Activated CD4-positive, alpha-beta memory T cell treated with anti-CD3 and anti-CD28 coated beads, Interleukin-2, amount 10 ng/mL, durations not matched to agents 7 days and 5 days (primary cell): ENCODE data around the gene KLK4. TPM values are rescaled to one million over a fixed set of nuclear protein-coding genes. Genes with fewer than 3 reads are reported as not detected.
A peak's percentile ranks its signal among the peaks of the same experiment; 100 is the strongest.

Source experiments
- CTCF ChIA-PET: fragments of 350-600 bp; sonication (Branson Sonifier 250); formaldehyde crosslinking; loops from one replicate; lab custom pipeline; 2021; ENCODE audit warnings: antibody characterized with exemption, inconsistent platforms; lab: Charles Lee
- POLR2A ChIA-PET: fragments of 350-600 bp; sonication (Branson Sonifier 250); formaldehyde crosslinking; loops from one replicate; lab custom pipeline; 2021; ENCODE audit warnings: antibody characterized with exemption; lab: Charles Lee
- DNase-seq: peaks from one replicate; pipeline ENCODE4 v3.0.0-alpha.2; 2020
- H3K27ac Mint-ChIP-seq: one replicate; pipeline ENCODE4 v1.8.0; 2021; ENCODE audit warnings: mild to moderate bottlenecking, mixed read lengths
- H3K27me3 Mint-ChIP-seq: one replicate; pipeline ENCODE4 v1.8.0; 2021; ENCODE audit warnings: mixed read lengths
- H3K36me3 Mint-ChIP-seq: one replicate; pipeline ENCODE4 v1.8.0; 2021; ENCODE audit warnings: low read depth, mixed read lengths
- H3K4me1 Mint-ChIP-seq: one replicate; pipeline ENCODE4 v1.8.0; 2021; ENCODE audit warnings: mixed read lengths
- H3K4me3 Mint-ChIP-seq: one replicate; pipeline ENCODE4 v1.8.0; 2021; ENCODE audit warnings: mild to moderate bottlenecking, mixed read lengths
- H3K9me3 Mint-ChIP-seq: one replicate; pipeline ENCODE4 v1.8.0; 2021; ENCODE audit warnings: mixed read lengths
- total RNA-seq, 2 experiments: library from RNA; stranded (reverse); gene quantifications; one replicate each; pipeline ENCODE4 v1.2.3, GENCODE V29; 2021

The KLK4 gene
- total RNA-seq, 2 experiments from 2014 or later = not detected

- CTCF ChIA-PET = no interaction called here
- POLR2A ChIA-PET = interaction anchor here (0.6 kb wide), 1 partner anchor 121 kb away, joined by 3 read pairs; the partner anchor contains the start of gene GPR32
- DNase-seq = no peak
- H3K36me3 Mint-ChIP-seq = no peaks in the 10 kb centered on the region
- no peak overlapping the region for H3K4me3 Mint-ChIP-seq
- peaks cover 4% of the 10 kb centered on the region for H3K27me3 Mint-ChIP-seq
- peaks cover 12% of the 10 kb centered on the region for H3K9me3 Mint-ChIP-seq
- H3K4me1 Mint-ChIP-seq = no peaks in the 10 kb centered on the region
- H3K27ac Mint-ChIP-seq = no peak overlapping the region
Observed at GRCh38 chr19:50890422-50891252, 20.6 kb downstream of the KLK4 start.

GRCh38 chr19:50889638-50890037 is 21.6 kb downstream of the KLK4 start:
- no peak overlapping the region for H3K27ac Mint-ChIP-seq
- CTCF ChIA-PET = no interaction called here
- POLR2A ChIA-PET = no interaction called here
- H3K4me3 Mint-ChIP-seq = no peak overlapping the region
- peaks cover 8% of the 10 kb centered on the region for H3K27me3 Mint-ChIP-seq
- DNase-seq = no peak
- no peaks in the 10 kb centered on the region for H3K4me1 Mint-ChIP-seq
- peaks cover 5% of the 10 kb centered on the region for H3K9me3 Mint-ChIP-seq
- H3K36me3 Mint-ChIP-seq = no peaks in the 10 kb centered on the region

GRCh38 chr19:50882188-50882587 is 29.0 kb downstream of the KLK4 start:
- ChIA-PET CTCF (interaction anchor here (0.9 kb wide), 1 partner anchor 40 kb away, joined by 3 read pairs; no protein-coding TSS in a partner anchor), POLR2A (no interaction called here)
- Mint-ChIP-seq H3K36me3 (no peaks in the 10 kb centered on the region), H3K27ac (no peak overlapping the region), H3K9me3 (no peaks in the 10 kb centered on the region), H3K27me3 (peaks cover 23% of the 10 kb centered on the region), H3K4me3 (no peak overlapping the region), H3K4me1 (no peaks in the 10 kb centered on the region)
- no peak for DNase-seq

DNA sequence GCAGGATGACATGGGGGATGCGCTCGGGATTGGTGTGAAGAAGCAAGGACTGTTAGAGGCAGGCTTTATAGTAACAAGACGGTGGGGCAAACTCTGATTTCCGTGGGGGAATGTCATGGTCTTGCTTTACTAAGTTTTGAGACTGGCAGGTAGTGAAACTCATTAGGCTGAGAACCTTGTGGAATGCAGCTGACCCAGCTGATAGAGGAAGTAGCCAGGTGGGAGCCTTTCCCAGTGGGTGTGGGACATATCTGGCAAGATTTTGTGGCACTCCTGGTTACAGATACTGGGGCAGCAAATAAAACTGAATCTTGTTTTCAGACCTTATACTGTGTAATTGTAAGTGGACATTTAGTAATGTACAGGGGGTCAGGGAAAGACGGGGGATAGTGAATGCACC is 31.0 kb downstream of the KLK4 start:
- CTCF ChIA-PET = no interaction called here
- H3K4me1 Mint-ChIP-seq = no peaks in the 10 kb centered on the region
- POLR2A ChIA-PET = no interaction called here
- peaks cover 20% of the 10 kb centered on the region for H3K27me3 Mint-ChIP-seq
- H3K4me3 Mint-ChIP-seq = no peak overlapping the region
- no peaks in the 10 kb centered on the region for H3K9me3 Mint-ChIP-seq
- H3K36me3 Mint-ChIP-seq = no peaks in the 10 kb centered on the region
- H3K27ac Mint-ChIP-seq = no peak overlapping the region
- no peak for DNase-seq

DNA sequence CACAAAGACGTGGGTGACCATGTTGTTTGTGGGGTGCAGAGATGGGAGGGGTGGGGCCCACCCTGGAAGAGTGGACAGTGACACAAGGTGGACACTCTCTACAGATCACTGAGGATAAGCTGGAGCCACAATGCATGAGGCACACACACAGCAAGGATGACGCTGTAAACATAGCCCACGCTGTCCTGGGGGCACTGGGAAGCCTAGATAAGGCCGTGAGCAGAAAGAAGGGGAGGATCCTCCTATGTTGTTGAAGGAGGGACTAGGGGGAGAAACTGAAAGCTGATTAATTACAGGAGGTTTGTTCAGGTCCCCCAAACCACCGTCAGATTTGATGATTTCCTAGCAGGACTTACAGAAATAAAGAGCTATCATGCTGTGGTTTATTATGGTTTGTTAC is 32.3 kb downstream of the KLK4 start:
- POLR2A ChIA-PET = no interaction called here

GRCh38 chr19:50877338-50877737 is 33.9 kb downstream of the KLK4 start:
- DNase-seq = no peak
- CTCF ChIA-PET = no interaction called here
- Mint-ChIP-seq H3K36me3 (no peaks in the 10 kb centered on the region), H3K4me1 (no peaks in the 10 kb centered on the region), H3K27me3 (peaks cover 18% of the 10 kb centered on the region), H3K27ac (no peak overlapping the region), H3K4me3 (no peak overlapping the region), H3K9me3 (no peaks in the 10 kb centered on the region)
- POLR2A ChIA-PET = no interaction called here

More for the DNA sequence above, 32.3 kb downstream of the KLK4 start:
- no peak for DNase-seq
- CTCF ChIA-PET = no interaction called here
- H3K27ac Mint-ChIP-seq = no peak overlapping the region
- H3K36me3 Mint-ChIP-seq = no peaks in the 10 kb centered on the region
- peaks cover 17% of the 10 kb centered on the region for H3K27me3 Mint-ChIP-seq
- no peaks in the 10 kb centered on the region for H3K4me1 Mint-ChIP-seq
- no peaks in the 10 kb centered on the region for H3K9me3 Mint-ChIP-seq
- H3K4me3 Mint-ChIP-seq = no peak overlapping the region

GRCh38 chr19:50876456-50876855 is 34.7 kb downstream of the KLK4 start:
- CTCF ChIA-PET = no interaction called here
- peaks cover 20% of the 10 kb centered on the region for H3K27me3 Mint-ChIP-seq
- POLR2A ChIA-PET = no interaction called here
- no peaks in the 10 kb centered on the region for H3K9me3 Mint-ChIP-seq
- no peak overlapping the region for H3K27ac Mint-ChIP-seq
- no peak overlapping the region for H3K4me3 Mint-ChIP-seq
- no peaks in the 10 kb centered on the region for H3K4me1 Mint-ChIP-seq
- H3K36me3 Mint-ChIP-seq = no peaks in the 10 kb centered on the region
- no peak for DNase-seq

DNA sequence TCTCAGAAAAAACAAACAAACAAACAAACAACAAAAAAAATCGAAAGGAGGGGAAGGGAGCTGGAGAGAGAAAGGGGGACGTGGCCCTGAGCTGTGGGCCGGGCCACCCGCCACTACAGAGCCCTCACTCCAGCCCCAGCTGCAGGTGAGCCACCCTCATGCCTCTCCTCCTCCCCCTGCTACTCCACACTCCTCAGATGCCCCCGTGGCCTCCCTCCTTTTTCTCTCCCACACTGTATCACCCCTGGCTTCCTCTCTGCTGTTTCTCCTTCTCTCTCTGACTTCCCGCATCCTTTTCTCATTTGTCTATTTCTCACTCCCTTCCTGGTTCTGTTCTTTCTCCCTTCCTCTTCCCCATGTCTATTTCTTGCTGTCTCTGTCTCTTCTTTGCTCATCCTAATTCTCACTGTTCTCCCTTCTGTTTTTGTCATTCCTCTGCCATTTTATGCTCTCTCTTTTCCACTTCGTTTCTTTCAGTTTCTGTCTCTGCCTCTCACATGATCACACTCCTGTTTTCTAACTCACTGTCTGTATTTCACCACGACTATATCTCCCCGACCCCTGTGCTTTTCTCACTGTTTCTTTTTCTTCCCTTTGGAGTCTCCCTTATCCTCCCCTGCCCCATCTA is 35.3 kb downstream of the KLK4 start:
- ChIA-PET CTCF (no interaction called here), POLR2A (no interaction called here)
- H3K36me3 Mint-ChIP-seq = no peaks in the 10 kb centered on the region
- no peaks in the 10 kb centered on the region for H3K4me1 Mint-ChIP-seq
- no peaks in the 10 kb centered on the region for H3K9me3 Mint-ChIP-seq
- H3K27me3 Mint-ChIP-seq = peaks cover 26% of the 10 kb centered on the region
- no peak overlapping the region for H3K4me3 Mint-ChIP-seq
- no peak overlapping the region for H3K27ac Mint-ChIP-seq
- DNase-seq = no peak

GRCh38 chr19:50874211-50874610 is 37.0 kb downstream of the KLK4 start:
- Mint-ChIP-seq H3K9me3 (no peaks in the 10 kb centered on the region), H3K36me3 (no peaks in the 10 kb centered on the region), H3K27me3 (peaks cover 18% of the 10 kb centered on the region), H3K4me1 (no peaks in the 10 kb centered on the region), H3K27ac (no peak overlapping the region), H3K4me3 (no peak overlapping the region)
- ChIA-PET POLR2A (no interaction called here), CTCF (no interaction called here)
- no peak for DNase-seq

DNA sequence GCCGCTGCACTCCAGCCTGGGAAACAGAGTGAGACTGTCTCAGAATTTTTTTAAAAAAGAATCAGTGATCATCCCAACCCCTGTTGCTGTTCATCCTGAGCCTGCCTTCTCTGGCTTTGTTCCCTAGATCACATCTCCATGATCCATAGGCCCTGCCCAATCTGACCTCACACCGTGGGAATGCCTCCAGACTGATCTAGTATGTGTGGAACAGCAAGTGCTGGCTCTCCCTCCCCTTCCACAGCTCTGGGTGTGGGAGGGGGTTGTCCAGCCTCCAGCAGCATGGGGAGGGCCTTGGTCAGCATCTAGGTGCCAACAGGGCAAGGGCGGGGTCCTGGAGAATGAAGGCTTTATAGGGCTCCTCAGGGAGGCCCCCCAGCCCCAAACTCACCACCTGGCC is 38.1 kb downstream of the KLK4 start, which contains the start of gene KLK2:
TSS of gene KLK2 (plus strand) at position 384 of the 400 bp plus-strand sequence. CDS start 35 bp downstream, outside the sequence.
- DNase-seq = no peak
- H3K27ac Mint-ChIP-seq = no peak within 1 kb of the TSS
- no peak within 1 kb of the TSS for H3K4me3 Mint-ChIP-seq
- ChIA-PET CTCF (no interaction called here), POLR2A (no interaction called here)
- H3K9me3 Mint-ChIP-seq = no peaks in the 10 kb centered on the region
- H3K4me1 Mint-ChIP-seq = no peaks in the 10 kb centered on the region
- H3K36me3 Mint-ChIP-seq = no peaks in the 10 kb centered on the region
- H3K27me3 Mint-ChIP-seq = peaks cover 19% of the 10 kb centered on the region

DNA sequence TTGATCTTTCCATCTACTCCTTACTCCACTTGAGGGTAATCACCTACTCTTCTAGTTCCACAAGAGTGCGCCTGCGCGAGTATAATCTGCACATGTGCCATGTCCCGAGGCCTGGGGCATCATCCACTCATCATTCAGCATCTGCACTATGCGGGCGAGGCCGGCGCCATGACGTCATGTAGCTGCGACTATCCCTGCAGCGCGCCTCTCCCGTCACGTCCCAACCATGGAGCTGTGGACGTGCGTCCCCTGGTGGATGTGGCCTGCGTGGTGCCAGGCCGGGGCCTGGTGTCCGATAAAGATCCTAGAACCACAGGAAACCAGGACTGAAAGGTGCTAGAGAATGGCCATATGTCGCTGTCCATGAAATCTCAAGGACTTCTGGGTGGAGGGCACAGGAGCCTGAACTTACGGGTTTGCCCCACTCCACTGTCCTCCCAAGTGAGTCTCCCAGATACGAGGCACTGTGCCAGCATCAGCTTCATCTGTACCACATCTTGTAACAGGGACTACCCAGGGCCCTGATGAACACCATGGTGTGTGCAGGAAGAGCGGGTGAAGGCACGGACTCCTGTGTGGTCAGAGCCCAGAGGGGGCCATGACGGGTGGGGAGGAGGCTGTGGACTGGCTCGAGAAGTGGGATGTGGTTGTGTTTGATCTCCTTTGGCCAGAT is 40.6 kb downstream of the KLK4 start:
- no peak overlapping the region for H3K27ac Mint-ChIP-seq
- peaks cover 26% of the 10 kb centered on the region for H3K27me3 Mint-ChIP-seq
- DNase-seq = peak; percentile 26
- H3K9me3 Mint-ChIP-seq = no peaks in the 10 kb centered on the region
- no peaks in the 10 kb centered on the region for H3K36me3 Mint-ChIP-seq
- CTCF ChIA-PET = no interaction called here
- no peak overlapping the region for H3K4me3 Mint-ChIP-seq
- POLR2A ChIA-PET = no interaction called here
- no peaks in the 10 kb centered on the region for H3K4me1 Mint-ChIP-seq

GRCh38 chr19:50869479-50869878 is 41.7 kb downstream of the KLK4 start:
- H3K4me3 Mint-ChIP-seq = no peak overlapping the region
- no peaks in the 10 kb centered on the region for H3K36me3 Mint-ChIP-seq
- H3K9me3 Mint-ChIP-seq = no peaks in the 10 kb centered on the region
- H3K4me1 Mint-ChIP-seq = no peaks in the 10 kb centered on the region
- CTCF ChIA-PET = no interaction called here
- peaks cover 30% of the 10 kb centered on the region for H3K27me3 Mint-ChIP-seq
- POLR2A ChIA-PET = no interaction called here
- DNase-seq = no peak
- H3K27ac Mint-ChIP-seq = no peak overlapping the region
